ENCODE results near the gene LMF2. TPM values are rescaled to one million over a fixed set of nuclear protein-coding genes. Genes with fewer than 3 reads are reported as not detected.

The LMF2 gene
- polyA plus RNA-seq, 1 donor (not counting 4 experiments of a cell fraction or from before 2014, with no cell fraction given), result 13.2 TPM

DNA sequence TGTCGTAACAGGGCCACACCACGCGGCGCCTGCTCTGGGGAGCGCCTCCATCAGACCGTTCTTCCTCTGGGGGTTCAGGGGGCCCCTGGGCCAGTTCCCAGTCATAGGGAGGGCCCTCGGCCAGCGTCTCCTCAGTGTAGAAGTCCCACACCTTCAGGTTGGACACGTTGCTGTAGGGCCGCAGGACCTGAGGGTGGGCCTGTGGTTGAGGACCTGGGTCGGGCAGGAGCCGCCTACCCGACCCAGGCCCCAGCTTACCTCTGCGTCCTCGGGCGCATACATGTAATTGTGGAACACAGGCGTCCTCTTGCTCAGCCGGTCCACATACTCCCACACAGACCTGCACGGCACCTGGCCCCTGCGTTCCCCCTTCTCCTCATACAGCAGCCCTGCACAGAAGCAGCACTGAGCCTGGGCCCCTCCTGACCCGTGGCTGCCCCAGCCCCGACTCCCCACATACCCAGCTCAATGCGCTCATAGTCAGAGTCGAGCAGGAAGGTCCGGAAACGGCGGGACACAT is 52.9 kb downstream of the LMF2 start:
- no peak for TF ChIP-seq EZH2 (IDR thresholded peaks at IDR 0.05; ENCODE audit: low read length)
- TF ChIP-seq, protein P1, sequence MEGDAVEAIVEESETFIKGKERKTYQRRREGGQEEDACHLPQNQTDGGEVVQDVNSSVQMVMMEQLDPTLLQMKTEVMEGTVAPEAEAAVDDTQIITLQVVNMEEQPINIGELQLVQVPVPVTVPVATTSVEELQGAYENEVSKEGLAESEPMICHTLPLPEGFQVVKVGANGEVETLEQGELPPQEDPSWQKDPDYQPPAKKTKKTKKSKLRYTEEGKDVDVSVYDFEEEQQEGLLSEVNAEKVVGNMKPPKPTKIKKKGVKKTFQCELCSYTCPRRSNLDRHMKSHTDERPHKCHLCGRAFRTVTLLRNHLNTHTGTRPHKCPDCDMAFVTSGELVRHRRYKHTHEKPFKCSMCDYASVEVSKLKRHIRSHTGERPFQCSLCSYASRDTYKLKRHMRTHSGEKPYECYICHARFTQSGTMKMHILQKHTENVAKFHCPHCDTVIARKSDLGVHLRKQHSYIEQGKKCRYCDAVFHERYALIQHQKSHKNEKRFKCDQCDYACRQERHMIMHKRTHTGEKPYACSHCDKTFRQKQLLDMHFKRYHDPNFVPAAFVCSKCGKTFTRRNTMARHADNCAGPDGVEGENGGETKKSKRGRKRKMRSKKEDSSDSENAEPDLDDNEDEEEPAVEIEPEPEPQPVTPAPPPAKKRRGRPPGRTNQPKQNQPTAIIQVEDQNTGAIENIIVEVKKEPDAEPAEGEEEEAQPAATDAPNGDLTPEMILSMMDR (optimal IDR thresholded peaks at IDR 0.05 in 1 of 3, IDR thresholded peaks at IDR 0.05 in 1 of 3, conservative IDR thresholded peaks at IDR 0.05 in 1 of 3; ENCODE audit: extremely low read depth in 1 of 3, insufficient read depth in 2 of 3, low read length in 3 of 3), result no peak
- Histone ChIP-seq H3K36me3 (ENCODE audit: control insufficient read depth in 2 of 2, extremely low read depth in 1 of 2, insufficient read depth in 2 of 2, low read length in 2 of 2) (peaks cover 41 to 42% of the 10 kb centered on the region in 2 experiments), H2AFZ (ENCODE audit: control insufficient read depth, low read length) (no peak overlapping the region), H3K79me2 (ENCODE audit: control insufficient read depth, insufficient read depth, low read length) (no peaks in the 10 kb centered on the region), H3K9ac (ENCODE audit: control insufficient read depth, extremely low read depth, insufficient read depth, low read length) (no peak overlapping the region), H3K27me3 (ENCODE audit: control insufficient read depth, extremely low read depth, insufficient read depth, low read length) (no peaks in the 10 kb centered on the region), H3K9me1 (ENCODE audit: control insufficient read depth, extremely low read depth, insufficient read depth, low read length) (no peaks in the 10 kb centered on the region), H3K4me2 (ENCODE audit: control insufficient read depth, extremely low read depth, insufficient read depth, low read depth, low read length) (no peak overlapping the region), H3K9me3 (ENCODE audit: control insufficient read depth, low read depth, low read length) (no peaks in the 10 kb centered on the region), H3K27ac (ENCODE audit: control insufficient read depth, insufficient read depth, low read length) (no peak overlapping the region), H3K4me3 (ENCODE audit: control insufficient read depth in 2 of 3, extremely low read depth in 1 of 3, insufficient read depth in 2 of 3, low read depth in 1 of 3, low read length in 3 of 3) (no peak overlapping the region), H3K4me1 (ENCODE audit: control insufficient read depth, extremely low read depth, insufficient read depth, low read length) (no peaks in the 10 kb centered on the region), H4K20me1 (ENCODE audit: control insufficient read depth, extremely low read depth, insufficient read depth, low read length) (peaks cover 2% of the 10 kb centered on the region)
- dilution Hi-C loops (cut with MboI; ENCODE audit: extremely low pct_ligation_motif_present, low sequenced_read_pairs), result no loop called here
- FAIRE-seq, result no peak
- no peak for DNase-seq (ENCODE audit: low read depth, low spot score)

Other genes with a start within 250 kb of the LMF2 start
- 10.1 to 17.9 TPM (median 11.1 TPM) in 3 replicates for gene MAPK12, start 246.0 kb downstream of the LMF2 start, polyA plus RNA-seq
- gene MAPK11, start 237.3 kb downstream of the LMF2 start, polyA plus RNA-seq, result 3.4 to 12.6 TPM (median 4.6 TPM) in 3 replicates
- 44.3 to 90.3 TPM (median 66.2 TPM) in 3 replicates for gene PLXNB2, start 200.1 kb downstream of the LMF2 start, polyA plus RNA-seq
- gene DENND6B, start 180.7 kb downstream of the LMF2 start, polyA plus RNA-seq, result 0.94 to 3.1 TPM (median 1.4 TPM) in 3 replicates
- gene PPP6R2, start 164.4 kb downstream of the LMF2 start, polyA plus RNA-seq, result 19.8 to 29.7 TPM (median 23.2 TPM) in 3 replicates
- 16.2 to 34.4 TPM (median 25.8 TPM) in 3 replicates for gene SBF1, start 32.7 kb downstream of the LMF2 start, polyA plus RNA-seq
- 0.21 to 0.54 TPM (median 0.27 TPM) in 3 replicates for gene ADM2, start 26.2 kb downstream of the LMF2 start, polyA plus RNA-seq
- gene MIOX, start 20.8 kb downstream of the LMF2 start, polyA plus RNA-seq, result not detected in 3 replicates
- gene NCAPH2, start 522 bp upstream of the LMF2 start, polyA plus RNA-seq, result 11.0 to 16.4 TPM (median 11.4 TPM) in 3 replicates
- 1.9 to 4.3 TPM (median 2.4 TPM) in 3 replicates for gene SCO2, start 17.9 kb upstream of the LMF2 start, polyA plus RNA-seq
- gene TYMP, start 22.3 kb upstream of the LMF2 start, polyA plus RNA-seq, result 25.5 to 121 TPM (median 40.3 TPM) in 3 replicates
- gene KLHDC7B, start 38.2 kb upstream of the LMF2 start, polyA plus RNA-seq, result 0.01 to 0.08 TPM in 2 of 3 replicates, not detected in the other
- gene SYCE3, start 55.2 kb upstream of the LMF2 start, polyA plus RNA-seq, result 0.17 to 0.36 TPM in 2 of 3 replicates, not detected in the other
- gene CPT1B, start 70.7 kb upstream of the LMF2 start, polyA plus RNA-seq, result 10.2 to 14.6 TPM (median 11.0 TPM) in 3 replicates
- 39.5 to 54.9 TPM (median 49.0 TPM) in 3 replicates for gene CHKB, start 75.1 kb upstream of the LMF2 start, polyA plus RNA-seq
- 0.29 to 1.0 TPM (median 0.31 TPM) in 3 replicates for gene MAPK8IP2, start 93.1 kb upstream of the LMF2 start, polyA plus RNA-seq
- 12.1 to 20.8 TPM (median 19.5 TPM) in 3 replicates for gene ARSA, start 120.5 kb upstream of the LMF2 start, polyA plus RNA-seq
- gene SHANK3, start 165.1 kb upstream of the LMF2 start, polyA plus RNA-seq, result 1.00 to 1.8 TPM (median 1.6 TPM) in 3 replicates
- not detected in 3 replicates for gene ACR, start 230.5 kb upstream of the LMF2 start, polyA plus RNA-seq

Data from keratinocyte (primary cell).